ENCODE results near the gene CENPL. TPM values are rescaled to one million over a fixed set of nuclear protein-coding genes. Genes with fewer than 3 reads are reported as not detected.

The CENPL gene
- total and polyA plus RNA-seq, 9 of the 15 experiments (the other 6 are each of a cell fraction or from before 2014, with no cell fraction given) = 33.0 to 52.7 (median 39.7) TPM

DNA sequence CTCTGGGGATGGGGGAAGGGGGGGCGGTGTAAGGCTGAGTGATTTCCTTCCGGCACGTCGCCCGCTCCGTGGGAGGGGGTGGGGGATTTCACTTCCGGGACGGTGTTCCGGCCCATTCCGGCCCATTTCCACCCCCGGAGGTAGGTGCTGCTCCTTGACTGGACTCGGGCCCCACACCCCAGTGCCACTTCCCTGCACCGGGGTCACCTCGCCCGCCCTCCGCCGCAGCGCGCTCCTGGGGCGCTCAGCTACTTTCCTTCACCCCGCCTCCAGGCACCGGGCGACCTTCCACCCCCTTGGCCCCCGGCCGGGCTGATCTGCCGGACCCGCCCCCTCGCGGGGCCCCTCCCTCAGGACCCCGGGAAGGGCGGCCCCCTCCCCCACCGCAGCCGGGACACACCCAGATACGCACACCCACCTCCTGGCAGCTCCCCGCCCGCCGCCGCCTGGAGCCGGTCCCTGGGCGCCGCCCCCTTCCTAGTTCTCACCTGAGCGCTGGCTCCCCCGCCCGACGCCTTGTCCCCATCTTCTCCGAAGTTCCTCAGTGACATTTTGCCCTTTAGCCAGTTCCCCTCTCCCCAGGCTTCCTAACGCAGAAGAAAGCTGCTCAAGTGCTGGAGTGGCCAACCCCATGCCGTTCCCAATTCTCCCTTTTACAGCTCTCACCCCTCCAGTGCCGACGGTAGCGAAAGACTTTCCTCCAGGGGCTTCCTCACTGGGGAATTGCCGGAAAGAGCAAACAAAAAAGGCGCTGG, 43.8 kb upstream of the CENPL start, which contains the start of gene ZBTB37 (continued):
- TF ChIP-seq ZNF766 (CRISPR knock-in tag; conservative IDR thresholded peaks at IDR 0.05) (peak; percentile 57; the same call in 1 of the 2 replicates), DDX20 (tag; IDR thresholded peaks at IDR 0.05; ENCODE audit: low read depth) (no peak), TEAD1 (CRISPR knock-in tag; IDR thresholded peaks at IDR 0.05) (peak in 1 of 2 experiments; percentile 10; a peak in 1 of 4 replicates), CBFB (CRISPR knock-in tag; IDR thresholded peaks at IDR 0.05) (no peak), MLLT1 (IDR thresholded peaks at IDR 0.05) (peak; percentile 59 to 69; a peak in 2 of 4 replicates), CCAR2 (IDR thresholded peaks at IDR 0.05; ENCODE audit: low read depth, low read length) (no peak), CC2D1A (IDR thresholded peaks at IDR 0.05) (no peak), SAP30 (IDR thresholded peaks at IDR 0.05; ENCODE audit: borderline replicate concordance, insufficient read depth, low read depth, low read length, poor library complexity, severe bottlenecking) (peak; percentile 70), ZNF316 (IDR thresholded peaks at IDR 0.05) (no peak), CCNT2 (IDR thresholded peaks at IDR 0.05; ENCODE audit: borderline replicate concordance, extremely low read depth, insufficient read length, low read depth, low read length) (peak; percentile 97), XRCC4 (IDR thresholded peaks at IDR 0.05; ENCODE audit: extremely low read depth, insufficient read depth, insufficient read length) (no peak), SIRT6 (IDR thresholded peaks at IDR 0.05; ENCODE audit: low read depth, low read length) (no peak), SRSF7 (optimal IDR thresholded peaks at IDR 0.05; ENCODE audit: low read depth, low read length) (no peak), ZNF76 (CRISPR knock-in tag; IDR thresholded peaks at IDR 0.05; ENCODE audit: borderline replicate concordance) (0 out of 2 replicates have a peak, but pooled peaks have one; percentile 62), LARP7 (IDR thresholded peaks at IDR 0.05) (0 out of 2 replicates have a peak, but pooled peaks have one; percentile 38), ZNF146 (CRISPR knock-in tag; IDR thresholded peaks at IDR 0.05; ENCODE audit: unreplicated experiment) (no peak), BCOR (IDR thresholded peaks at IDR 0.05) (peak; percentile 71), SMARCA4 (IDR thresholded peaks at IDR 0.05) (no peak; the same call in 1 of the 2 replicates), RBM17 (IDR thresholded peaks at IDR 0.05; ENCODE audit: borderline replicate concordance, low read depth, low read length) (no peak), KLF1 (tag; IDR thresholded peaks at IDR 0.05) (peak; percentile 86), CHAMP1 (IDR thresholded peaks at IDR 0.05) (no peak; the same call in 1 of the 2 replicates), ZNF134 (CRISPR knock-in tag; conservative IDR thresholded peaks at IDR 0.05) (no peak), POLR3G (IDR thresholded peaks at IDR 0.05; ENCODE audit: extremely low read depth, insufficient read length, insufficient replicate concordance) (no peak)
- TF ChIP-seq, protein P1, sequence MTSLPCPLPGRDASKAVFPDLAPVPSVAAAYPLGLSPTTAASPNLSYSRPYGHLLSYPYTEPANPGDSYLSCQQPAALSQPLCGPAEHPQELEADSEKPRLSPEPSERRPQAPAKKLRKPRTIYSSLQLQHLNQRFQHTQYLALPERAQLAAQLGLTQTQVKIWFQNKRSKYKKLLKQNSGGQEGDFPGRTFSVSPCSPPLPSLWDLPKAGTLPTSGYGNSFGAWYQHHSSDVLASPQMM (CRISPR knock-in tag; IDR thresholded peaks at IDR 0.05) = no peak
- TF ChIP-seq, protein P2, sequence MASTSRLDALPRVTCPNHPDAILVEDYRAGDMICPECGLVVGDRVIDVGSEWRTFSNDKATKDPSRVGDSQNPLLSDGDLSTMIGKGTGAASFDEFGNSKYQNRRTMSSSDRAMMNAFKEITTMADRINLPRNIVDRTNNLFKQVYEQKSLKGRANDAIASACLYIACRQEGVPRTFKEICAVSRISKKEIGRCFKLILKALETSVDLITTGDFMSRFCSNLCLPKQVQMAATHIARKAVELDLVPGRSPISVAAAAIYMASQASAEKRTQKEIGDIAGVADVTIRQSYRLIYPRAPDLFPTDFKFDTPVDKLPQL (IDR thresholded peaks at IDR 0.05; ENCODE audit: extremely low read depth, insufficient read length) = no peak
